Gastrocnemius medialis (tissue), 4 donors: ENCODE measurements around the gene PTGIS.

Experiments
- POLR2A ChIP-seq, 2 donors: fragments of 450-650 bp; IDR thresholded peaks; one replicate each; pipeline ENCODE4 v1.6.1; 2017; ENCODE audit warnings: antibody characterized with exemption in 2 of 2, mild to moderate bottlenecking in 2 of 2, moderate library complexity in 2 of 2
- TF ChIP-seq, protein P1 (sequence below), 5 experiments: fragments of 450-650 bp in 3 of 5; fragments of 200-600 bp in 2 of 5; sonication (generic) in 2 of 5; IDR thresholded peaks in 4 of 5; conservative IDR thresholded peaks in 1 of 5; 1 replicate in 4 of 5; 2 replicates in 1 of 5; pipeline ENCODE4 v1.5.1; 2016 to 2019; ENCODE audit warnings: antibody characterized with exemption in 5 of 5, mild to moderate bottlenecking in 3 of 5, moderate library complexity in 3 of 5

DNA sequence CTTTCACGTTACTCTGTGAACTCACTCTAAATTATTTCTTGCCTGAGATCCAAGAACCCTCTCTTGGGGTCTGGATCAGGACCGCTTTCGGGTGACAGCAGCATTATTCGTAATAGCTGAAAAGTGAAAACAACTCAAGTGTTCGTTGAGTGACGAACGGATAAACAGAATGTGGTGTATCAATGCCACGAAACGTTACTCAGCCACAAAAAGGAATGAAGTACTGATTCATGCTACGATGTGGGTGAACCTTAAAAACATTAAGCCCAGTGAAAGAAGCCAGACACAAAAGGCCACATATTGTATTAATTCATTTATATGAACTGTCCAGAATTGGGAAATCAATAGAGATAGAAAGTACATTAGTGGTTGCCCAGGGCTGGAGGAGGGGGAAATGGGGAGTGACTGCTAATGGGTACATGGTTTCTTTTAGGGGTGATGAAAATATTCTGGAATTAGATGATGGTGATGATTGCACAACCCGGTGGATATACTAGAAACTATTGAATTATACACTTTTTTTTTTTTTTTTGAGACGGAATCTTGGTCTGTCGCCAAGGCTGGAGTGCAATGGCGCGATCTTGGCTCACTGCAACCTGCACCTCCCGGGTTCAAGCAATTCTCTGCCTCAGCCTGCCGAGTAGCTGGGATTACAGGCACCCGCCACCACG is 8.4 kb downstream of the PTGIS start:
- TF ChIP-seq, protein P1, sequence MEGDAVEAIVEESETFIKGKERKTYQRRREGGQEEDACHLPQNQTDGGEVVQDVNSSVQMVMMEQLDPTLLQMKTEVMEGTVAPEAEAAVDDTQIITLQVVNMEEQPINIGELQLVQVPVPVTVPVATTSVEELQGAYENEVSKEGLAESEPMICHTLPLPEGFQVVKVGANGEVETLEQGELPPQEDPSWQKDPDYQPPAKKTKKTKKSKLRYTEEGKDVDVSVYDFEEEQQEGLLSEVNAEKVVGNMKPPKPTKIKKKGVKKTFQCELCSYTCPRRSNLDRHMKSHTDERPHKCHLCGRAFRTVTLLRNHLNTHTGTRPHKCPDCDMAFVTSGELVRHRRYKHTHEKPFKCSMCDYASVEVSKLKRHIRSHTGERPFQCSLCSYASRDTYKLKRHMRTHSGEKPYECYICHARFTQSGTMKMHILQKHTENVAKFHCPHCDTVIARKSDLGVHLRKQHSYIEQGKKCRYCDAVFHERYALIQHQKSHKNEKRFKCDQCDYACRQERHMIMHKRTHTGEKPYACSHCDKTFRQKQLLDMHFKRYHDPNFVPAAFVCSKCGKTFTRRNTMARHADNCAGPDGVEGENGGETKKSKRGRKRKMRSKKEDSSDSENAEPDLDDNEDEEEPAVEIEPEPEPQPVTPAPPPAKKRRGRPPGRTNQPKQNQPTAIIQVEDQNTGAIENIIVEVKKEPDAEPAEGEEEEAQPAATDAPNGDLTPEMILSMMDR (IDR thresholded peaks at IDR 0.05 in 4 of 5, conservative IDR thresholded peaks at IDR 0.05 in 1 of 5): no peak
- no peak for TF ChIP-seq POLR2A (IDR thresholded peaks at IDR 0.05)
